GM21423 (cell line): Measurements from ENCODE around the gene LEO1.
"Not testable (repeated sequence)": the region's sequence is repeated elsewhere in the genome, so short reads cannot be mapped to it uniquely, and the experiment has no call there.

Experiments used
- ATAC-seq: cut with Tn5 transposase; IDR thresholded peaks from one replicate; pipeline ENCODE4 v1.9.1; 2021; ENCODE audit warnings: mild to moderate bottlenecking, moderate library complexity; ENCODE audit not compliant: unreplicated experiment

Gene LEO1

DNA sequence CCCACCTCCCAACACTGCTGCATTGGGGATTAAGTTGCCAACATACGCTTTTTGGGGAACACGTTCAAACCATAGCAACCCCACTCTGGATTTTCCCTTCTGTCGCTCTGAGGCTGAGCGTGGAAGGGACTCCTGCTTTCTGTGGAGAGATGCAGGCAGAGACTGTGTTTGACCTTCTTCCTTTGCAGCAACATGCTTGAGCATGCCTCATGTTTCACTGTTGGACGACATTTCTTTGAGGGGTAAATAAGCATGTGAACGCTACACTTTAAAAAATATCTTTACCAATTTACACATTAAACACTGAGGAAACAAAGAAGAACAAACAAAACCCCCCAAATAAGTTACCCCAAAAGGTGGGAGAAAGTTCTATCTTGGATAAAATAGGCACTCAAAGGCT is 33.2 kb upstream of the LEO1 start:
- ATAC-seq = no peak

GRCh38 chr15:52003710-52004109 is 32.1 kb upstream of the LEO1 start:
- ATAC-seq = no peak

GRCh38 chr15:52003089-52003488 is 31.5 kb upstream of the LEO1 start:
- not testable (repeated sequence) for ATAC-seq

GRCh38 chr15:52002351-52002750 is 30.8 kb upstream of the LEO1 start:
- no peak for ATAC-seq

DNA sequence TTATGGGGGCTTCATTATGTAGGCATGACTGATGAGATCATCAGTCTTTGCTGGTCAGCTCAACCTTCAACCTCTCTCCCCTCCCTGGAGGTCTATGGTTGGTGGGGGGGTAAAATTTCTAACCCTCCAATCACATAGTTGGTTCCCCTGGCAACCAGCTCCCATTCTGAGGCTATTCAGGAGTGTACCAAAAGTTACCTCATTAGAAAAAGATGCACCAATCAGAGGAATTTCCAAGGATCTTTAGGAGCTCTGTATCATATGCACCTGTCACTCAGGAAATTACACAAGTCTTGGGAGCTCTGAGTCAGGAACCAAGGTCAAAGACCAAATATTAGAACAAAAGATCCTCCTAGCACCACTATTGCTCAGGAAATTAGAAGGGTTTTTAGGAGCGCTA is 21.4 kb upstream of the LEO1 start:
- no peak for ATAC-seq

- ATAC-seq = no peak
These were observed 19.6 kb upstream of the LEO1 start for GRCh38 chr15:51991141-51991540.

- ATAC-seq = no peak
These were observed 11.2 kb upstream of the LEO1 start for GRCh38 chr15:51982770-51983103.

DNA sequence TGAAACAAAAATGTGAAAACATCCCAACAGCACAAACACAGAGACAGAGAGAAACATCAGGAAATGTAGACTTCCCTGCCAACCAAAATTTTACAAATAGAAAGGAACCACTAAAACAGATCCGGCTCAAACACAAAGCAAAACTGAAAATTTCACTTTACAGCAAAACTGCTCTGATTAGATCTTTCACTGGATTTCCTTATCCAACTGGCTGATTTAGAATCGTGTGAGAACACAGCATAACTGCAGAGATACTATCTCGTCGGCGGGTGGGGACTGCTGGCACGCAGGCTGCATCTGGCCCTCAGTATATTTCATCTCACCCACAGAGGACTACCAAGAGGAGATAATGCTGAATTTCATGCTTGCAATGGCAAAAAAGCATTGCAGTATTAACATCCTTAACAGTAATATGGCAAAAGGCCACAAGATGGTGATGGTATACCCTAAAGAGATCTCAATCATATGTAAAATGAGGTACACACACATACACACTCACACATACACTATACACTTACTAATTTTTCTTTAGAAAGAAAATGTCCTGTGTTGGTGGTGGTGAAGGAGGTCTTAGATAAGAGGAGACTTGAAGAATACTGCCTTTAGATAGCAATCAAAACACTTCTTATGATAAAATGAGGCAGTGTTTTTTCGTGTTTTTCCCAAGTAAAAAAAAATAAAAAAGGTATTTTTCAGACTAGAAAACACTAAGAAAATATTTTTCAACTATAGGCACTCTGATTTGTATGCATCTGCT is 10.6 kb upstream of the LEO1 start:
- ATAC-seq = peak; percentile 91

DNA sequence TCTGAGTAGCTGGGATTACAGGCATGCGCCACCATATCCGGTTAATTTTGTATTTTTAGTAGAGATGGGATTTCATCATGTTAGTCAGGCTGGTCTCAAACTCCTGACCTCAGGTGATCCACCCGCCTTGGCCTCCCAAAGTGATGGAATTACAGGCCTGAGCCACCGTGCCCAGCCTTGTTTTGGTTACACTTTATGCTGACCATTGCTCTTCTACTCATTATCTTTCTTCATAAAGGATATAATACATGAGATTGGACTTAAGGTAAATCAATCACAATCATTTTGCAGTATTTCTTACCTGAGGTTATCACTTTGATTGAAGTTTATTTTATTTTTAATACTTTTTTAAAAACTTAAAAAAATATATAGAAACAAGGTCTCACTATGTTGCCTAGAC is 2.2 kb upstream of the LEO1 start:
- no peak for ATAC-seq

GRCh38 chr15:51973220-51973619 is 1.6 kb upstream of the LEO1 start:
- no peak for ATAC-seq

DNA sequence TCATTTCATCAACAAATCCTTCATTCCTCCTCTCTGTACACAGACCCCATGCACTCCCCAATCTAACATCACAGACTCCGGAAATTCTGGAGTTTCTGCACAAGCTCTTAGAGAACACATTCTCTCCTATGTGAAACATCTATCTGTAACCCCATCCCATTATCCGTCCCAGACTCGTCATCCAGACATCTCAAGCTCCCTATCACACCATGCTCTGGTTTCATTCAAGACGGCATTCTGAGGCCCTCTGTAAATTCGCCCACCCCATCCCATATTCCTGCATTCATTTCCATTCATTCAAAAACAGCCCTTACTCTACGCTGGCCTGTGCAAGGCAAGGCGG is 575 bp downstream of the LEO1 start:
- ATAC-seq = peak; percentile 10

DNA sequence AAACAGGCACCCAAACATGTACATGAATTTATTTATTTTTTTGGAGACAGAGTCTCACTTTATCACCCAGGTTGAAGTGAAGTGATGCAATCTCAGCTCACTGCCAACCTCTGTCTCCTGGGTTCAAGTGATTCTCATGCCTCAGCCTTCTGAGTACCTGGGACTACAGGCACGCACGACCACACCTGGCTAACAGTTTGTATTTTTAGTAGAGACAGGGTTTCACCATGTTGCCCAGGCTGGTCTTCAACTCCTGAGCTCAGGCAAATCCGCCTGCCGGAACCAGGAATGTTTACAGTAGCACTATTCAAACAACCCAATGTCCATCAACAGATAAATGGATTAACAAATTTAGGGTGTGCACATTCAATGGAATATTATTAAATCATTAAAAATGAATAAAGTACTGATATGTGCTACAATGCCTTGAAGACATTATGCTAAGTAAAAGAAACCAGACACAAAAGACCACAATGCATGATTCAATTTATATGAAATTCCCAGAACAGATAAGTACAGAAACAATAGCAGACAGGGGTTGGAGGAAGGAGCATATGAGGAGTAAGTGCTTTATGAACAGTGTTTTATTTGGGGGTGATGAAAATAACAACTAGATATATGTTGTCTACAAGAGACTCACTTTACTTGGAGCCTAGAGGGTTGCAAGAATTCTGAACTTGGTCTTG is 1.3 kb downstream of the LEO1 start:
- ATAC-seq = no peak

- no peak for ATAC-seq
These were observed 1.9 kb downstream of the LEO1 start for GRCh38 chr15:51969728-51970127.

DNA sequence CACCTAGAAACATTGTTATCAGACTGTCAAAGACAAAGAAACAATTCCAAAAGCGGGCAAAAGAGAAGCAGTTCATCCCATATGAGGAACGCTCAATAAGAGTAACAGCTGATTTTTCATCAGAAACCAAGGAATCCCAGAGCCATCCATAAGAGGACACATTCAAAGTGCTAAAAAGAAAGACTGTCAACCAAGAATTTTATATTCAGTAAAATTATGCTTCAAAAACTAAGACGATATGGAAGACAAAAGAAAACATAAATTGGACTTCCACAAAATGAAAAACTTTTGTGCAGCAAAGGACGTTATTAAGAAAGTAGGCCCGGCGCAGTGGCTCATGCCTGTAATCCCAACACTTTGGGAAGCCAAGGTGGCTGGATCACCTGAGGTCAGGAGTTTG is 4.0 kb downstream of the LEO1 start:
- ATAC-seq = no peak

DNA sequence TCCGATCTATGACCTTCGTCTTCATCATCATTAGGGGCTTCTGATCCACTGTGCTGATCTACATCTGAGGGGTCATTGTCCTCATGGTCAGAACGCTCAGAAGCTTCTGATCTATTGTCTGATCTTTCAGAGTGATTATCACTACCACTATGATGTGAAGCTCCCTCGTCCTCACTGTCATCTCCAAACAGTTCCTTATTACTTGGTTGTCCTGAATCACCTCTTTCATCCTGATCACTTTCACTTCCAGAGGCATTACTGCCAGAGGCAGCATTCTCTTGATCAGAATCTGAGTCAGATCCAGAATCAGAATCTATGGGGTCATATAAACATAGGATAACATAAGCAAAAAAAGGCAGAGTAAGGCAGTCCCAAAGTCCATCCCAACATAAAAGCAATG is 5.4 kb downstream of the LEO1 start:
- ATAC-seq = no peak

DNA sequence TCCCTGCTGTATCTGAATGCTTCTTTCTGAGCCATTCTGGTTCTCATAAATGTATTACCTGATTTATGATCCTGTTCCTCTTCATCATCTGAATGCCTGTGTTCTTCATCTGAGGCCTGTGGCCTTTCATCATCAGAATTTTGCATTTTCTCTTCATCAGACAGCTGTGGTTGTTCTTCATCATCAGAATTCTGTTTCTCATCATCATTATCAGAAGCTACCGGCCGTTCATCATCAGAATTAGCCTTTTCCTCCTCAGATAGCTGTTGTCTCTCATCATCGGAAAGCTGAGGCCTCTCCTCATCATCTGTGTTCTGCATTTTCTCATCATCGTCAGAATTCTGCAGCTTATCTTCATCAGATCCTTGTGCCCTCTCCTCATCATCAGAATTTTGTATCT is 5.9 kb downstream of the LEO1 start:
- ATAC-seq = no peak

DNA sequence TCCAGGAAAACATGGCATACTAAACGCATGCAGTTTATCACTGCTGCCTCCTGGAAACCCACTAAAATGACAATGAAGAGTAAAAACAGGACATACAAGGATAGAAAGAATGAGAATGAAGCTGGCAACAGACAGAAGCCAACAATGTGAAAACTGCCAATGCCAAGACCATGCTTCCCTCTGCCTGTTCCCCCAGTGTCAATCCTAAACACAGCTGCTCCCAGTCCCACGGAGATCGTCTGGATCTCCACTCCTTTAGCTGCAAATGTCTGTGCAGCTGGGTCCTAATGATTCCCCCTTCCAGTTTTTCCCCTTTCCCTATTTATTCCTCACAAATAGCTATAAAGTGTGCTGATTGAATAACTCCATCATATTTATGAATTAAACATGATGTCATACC is 16.1 kb downstream of the LEO1 start:
- ATAC-seq = no peak

GRCh38 chr15:51952805-51953204 is 18.8 kb downstream of the LEO1 start:
- no peak for ATAC-seq

DNA sequence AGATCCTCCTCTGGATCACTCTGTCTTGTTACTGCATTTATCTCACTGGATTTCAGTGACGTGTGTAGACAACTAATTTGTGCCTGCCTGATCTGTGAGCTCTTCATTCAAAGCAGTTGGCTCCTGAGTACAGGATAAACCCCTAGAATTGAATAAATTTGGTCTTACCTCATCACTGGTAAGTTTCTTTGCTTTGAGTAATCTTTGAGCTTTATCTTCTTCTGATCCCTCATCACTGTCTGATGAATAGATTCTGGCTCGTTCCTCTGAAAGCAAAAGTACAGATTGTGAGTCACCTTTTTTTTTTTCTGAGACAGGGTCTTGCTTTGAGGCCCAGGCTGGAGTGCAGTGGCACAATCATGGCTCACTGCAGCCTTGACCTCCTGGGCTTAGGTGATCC is 24.5 kb downstream of the LEO1 start:
- no peak for ATAC-seq

DNA sequence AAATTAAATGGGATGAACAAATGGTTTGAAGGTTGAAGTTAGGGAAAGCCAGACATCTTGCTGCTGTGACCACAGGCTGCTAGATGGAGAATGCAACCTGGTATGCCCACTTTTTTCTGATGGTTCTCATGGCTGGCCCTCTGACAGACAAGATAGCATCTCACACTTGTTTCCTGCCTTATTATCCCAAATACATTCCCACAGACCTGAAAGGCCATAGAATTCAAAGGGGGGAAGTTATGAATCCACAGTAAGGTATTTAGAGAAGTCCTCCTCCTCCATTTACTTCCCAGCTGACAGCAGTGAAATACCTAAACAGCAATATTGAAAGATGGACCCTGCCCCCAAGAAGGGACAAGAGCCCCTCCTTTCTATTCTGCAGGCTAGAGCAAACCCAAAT is 32.4 kb downstream of the LEO1 start:
- ATAC-seq = no peak

GRCh38 chr15:51938286-51938685 is 33.3 kb downstream of the LEO1 start:
- no peak for ATAC-seq

DNA sequence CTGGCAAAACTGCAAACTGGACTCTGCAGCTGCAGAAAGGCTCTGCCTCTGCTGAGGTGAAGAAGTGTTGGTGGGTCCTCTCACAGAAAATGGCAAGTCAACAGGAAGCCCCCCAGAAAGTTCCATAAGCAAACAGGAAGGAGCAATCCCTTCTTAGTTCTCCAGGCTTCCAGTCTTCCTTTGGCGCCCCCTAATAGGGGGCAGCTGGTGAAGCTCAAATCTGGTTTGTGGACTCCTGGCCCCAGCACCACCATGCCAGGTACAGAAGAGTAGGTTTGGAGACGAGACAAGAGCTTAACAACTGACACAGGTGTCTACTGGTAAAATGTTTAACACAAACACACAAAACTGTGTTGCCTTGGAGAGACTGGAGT is 35.5 kb downstream of the LEO1 start:
- ATAC-seq = no peak
